HG03097 (cell line): ENCODE results near the gene MARCHF3.
"Not testable (repeated sequence)": the region's sequence is repeated elsewhere in the genome, so short reads cannot be mapped to it uniquely, and the experiment has no call there.

Source experiments
- ATAC-seq: cut with Tn5 transposase; IDR thresholded peaks from one replicate; pipeline ENCODE4 v1.9.1; 2021; ENCODE audit not compliant: unreplicated experiment, low FRiP score

Gene MARCHF3

GRCh38 chr5:127014573-127014972 lies 15.8 kb downstream of the MARCHF3 start:
- ATAC-seq = no peak

- no peak for ATAC-seq
Measured at GRCh38 chr5:127013407-127013806, 17.0 kb downstream of the MARCHF3 start.

DNA sequence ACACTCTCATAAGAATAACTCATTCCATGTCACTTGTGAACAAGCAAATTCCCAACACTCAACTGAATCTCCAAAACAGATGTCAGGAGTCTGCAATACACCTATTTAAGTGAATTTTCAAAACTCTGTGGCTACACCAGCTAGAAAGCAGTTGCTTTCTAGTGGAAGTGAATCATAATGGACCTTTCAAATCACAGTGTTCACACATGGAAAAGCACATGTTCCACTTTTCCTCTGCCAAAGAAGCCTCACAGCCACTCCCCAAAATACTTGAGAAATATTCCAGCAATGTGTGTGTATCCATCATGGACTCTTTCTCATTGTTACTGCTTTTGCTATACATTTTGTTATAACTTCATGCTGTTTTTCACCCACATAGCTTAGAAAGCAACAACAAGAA lies 17.4 kb downstream of the MARCHF3 start:
- ATAC-seq = no peak

- peak; percentile 78 for ATAC-seq
Measured at GRCh38 chr5:127011961-127012644, 18.3 kb downstream of the MARCHF3 start.

DNA sequence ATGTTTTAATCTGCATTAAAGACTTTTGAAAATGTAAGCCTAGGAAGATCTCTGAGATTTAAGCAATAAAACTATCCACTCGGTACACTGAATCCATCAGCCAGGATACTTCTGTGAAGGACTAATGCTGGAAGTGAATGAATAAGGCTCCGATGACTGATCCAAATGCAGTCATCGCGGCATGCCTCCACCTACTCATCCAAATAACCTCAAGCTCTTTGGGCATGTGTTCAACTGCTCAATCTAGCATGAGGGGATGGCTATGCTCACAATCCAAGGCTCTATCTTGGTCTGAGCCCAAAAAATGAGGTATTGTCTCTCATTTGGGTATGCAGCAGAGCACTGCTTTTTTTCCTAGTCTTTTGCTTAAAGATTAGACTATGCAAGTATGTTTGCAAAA lies 19.2 kb downstream of the MARCHF3 start:
- ATAC-seq = no peak

GRCh38 chr5:127010362-127010761 lies 20.0 kb downstream of the MARCHF3 start:
- no peak for ATAC-seq

- ATAC-seq = no peak
Measured at GRCh38 chr5:127009784-127010183, 20.6 kb downstream of the MARCHF3 start.

GRCh38 chr5:127008300-127008975 lies 21.9 kb downstream of the MARCHF3 start:
- ATAC-seq = no peak

DNA sequence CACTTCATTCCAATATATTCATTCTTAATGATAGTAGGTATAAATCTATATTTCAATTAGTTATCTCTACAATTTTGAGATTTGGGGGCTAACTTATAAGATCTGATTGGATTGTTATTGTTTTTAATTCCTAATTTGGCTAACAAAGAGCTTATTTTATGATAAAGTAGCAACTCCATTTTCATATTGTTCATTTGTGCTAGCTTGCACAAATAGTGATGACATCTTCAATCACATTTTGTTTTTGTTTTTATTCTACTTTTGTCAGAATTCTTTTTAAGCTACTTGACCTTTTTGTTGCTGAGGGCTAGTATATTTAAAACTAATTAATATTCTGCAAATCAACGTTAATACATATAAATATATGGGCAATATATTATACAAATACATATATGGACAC lies 22.8 kb downstream of the MARCHF3 start:
- ATAC-seq = no peak

DNA sequence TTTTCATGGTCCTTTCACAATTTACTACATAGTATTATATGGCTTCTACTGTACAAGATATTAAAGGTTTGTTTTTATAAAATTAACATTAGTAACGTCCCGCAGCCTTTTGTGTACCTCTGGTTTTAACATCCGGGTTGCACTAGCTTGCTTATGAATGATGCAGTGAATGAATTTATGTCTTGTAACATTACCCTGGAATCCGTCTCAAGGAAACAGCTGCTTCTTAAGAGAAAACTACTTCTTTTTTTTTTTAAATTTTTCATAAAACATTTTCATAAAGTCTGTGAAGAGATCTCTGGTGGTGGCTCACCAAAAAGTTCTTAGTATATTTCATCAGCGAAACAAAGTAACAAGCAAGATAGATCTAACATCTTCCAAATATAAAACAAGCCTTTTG lies 23.6 kb downstream of the MARCHF3 start:
- ATAC-seq = no peak

GRCh38 chr5:127005282-127005681 lies 25.1 kb downstream of the MARCHF3 start:
- ATAC-seq = not testable (repeated sequence)

- no peak for ATAC-seq
Measured at GRCh38 chr5:127004721-127005120, 25.6 kb downstream of the MARCHF3 start.

DNA sequence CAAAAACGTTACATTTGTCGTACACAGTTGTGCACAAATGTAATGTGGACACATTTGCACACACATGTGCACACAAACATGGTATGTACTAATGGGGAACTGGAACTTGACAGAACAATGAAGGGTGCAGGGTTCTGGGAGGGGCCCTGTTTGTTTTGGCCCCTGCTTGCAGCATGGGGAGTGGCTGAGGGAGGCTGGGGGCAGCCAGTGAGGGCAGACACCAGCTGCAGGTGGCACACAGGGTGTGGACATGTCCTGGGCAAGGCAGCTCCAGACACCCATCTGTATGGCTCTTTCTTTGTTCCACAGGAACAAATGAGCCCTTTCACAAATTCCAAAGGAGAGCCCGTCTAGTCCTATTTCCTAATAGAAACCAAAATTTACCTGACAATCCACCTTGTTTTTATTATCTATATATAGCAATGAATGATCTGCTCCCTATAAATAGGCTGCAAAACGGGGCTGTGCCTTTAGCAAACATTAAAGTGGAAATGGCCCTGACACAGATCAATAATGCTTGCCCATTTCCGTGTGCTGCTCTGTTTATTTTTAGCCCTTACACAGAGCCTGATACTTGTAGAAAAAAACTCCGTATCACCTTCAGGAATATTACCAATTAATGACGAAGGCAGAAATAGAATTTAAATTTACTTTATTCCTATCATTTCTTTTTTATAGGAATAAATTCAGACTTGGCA lies 26.4 kb downstream of the MARCHF3 start:
- no peak for ATAC-seq

DNA sequence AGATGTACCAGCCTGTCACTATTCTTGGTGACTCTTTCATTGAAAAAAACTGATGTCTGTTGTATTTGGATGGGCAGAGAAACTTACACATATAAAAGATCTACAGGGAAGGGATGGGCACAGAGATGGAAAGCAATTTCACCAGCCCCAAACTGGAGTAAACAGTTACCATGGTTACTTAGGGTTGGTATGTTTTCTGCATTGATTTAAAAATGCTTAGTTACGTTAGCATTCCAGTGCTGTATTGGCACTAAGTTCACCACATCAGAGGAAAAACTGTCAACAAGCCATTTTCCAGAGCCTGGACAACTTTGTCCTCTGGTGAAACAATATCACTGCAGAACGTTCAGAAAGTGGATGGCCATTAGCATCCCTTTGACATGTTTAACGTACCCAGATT lies 28.0 kb downstream of the MARCHF3 start:
- no peak for ATAC-seq

DNA sequence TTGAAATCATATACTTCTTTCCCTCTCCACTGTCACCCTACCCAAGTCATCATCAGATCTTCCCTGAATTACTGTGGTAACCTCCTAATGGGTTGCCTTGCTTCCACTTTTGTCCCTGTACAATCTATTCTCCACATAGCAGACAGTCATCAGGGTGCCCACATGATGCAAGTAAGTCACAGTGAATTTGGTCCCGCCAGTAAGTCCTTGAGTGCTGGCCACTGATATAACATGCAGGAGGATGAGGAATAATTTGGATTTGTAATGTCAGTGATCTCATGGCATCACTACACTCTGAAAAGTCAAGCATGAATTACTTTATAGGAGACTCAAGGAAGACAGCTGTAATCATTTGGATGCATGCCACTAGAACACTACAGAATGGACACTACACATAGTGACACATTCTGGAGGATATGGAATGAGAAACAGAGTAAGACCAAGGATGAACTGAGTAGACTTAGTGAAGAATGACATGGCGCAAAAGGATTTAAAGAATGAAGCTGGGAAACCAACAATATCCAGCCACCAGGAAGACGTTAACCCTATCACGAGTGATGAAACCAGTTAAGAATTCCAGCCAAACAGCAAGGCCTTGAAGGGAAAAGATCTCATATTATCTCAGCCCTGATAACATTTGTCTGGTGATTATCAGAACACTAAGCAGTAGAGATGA lies 28.6 kb downstream of the MARCHF3 start:
- ATAC-seq = no peak

DNA sequence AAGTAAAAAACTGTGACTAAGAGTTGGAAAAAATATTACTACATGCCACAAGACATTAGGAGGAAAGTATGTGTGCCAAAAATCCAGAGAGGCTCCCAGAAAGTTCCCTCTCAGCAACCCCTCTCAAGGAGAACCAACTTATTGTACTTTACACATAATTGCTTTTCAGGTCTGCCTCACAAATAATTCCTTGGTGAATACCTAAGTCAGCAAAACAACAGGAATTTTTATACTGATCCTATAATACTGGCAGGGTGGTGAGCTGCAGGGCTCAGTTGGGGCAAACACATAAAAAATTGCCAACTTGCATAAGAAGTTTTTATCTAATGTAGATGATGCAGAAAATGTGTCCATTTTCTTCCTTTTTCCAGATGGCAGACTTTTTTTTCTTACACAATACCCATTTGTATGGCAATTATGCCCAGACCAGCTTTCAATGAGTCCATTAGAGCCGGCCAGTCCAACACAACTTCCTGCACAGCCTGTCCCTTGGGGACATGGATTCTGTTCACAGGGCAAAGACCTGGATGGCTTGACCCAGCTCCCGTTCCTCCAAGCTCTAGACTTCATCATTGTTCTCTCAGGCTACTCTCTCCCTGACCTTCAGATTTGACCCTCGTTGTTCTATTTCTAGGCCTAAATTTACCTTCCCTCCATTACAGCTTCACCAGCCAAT lies 31.3 kb downstream of the MARCHF3 start:
- no peak for ATAC-seq

- ATAC-seq = peak; percentile 53
Measured at GRCh38 chr5:126998201-126998631, 32.1 kb downstream of the MARCHF3 start.

DNA sequence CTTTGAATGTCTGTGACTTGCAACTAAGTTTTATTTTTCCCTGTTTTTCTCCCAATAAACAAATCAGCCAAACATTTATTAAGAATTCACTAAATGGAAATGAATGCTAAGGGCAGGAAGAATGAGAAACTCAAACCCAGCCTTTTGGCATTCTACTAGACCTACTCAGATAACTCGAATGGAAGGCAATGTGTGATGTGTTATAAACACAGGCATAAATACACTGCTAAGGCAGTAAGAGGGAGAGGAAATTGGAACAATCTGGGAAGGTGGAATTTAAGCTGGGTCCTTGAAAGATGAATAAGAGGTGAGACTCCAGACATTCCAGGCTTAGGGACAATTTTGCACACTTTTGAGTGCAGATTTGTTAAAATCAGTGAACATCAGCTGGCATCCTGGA lies 34.7 kb downstream of the MARCHF3 start:
- ATAC-seq = no peak

- no peak for ATAC-seq
Measured at GRCh38 chr5:126995039-126995438, 35.3 kb downstream of the MARCHF3 start.

- ATAC-seq = no peak
Measured at GRCh38 chr5:126994485-126994884, 35.9 kb downstream of the MARCHF3 start.
